PC-9 (cell line): Measurements from ENCODE around the gene C10orf53. TPM values are rescaled to one million over a fixed set of nuclear protein-coding genes. Genes with fewer than 3 reads are reported as not detected.

Experiments
- BruUV-seq: library from RNA; stranded (reverse); fragments of 400-500 nt; replicated peaks from 2 replicates; lab custom pipeline; 2021; lab: Mats Ljungman, UMichigan
- CTCF ChIA-PET: fragments of 300-600 bp; sonication (Branson Sonifier 250); formaldehyde crosslinking; loops from one replicate; lab custom pipeline; 2022; ENCODE audit warnings: antibody characterized with exemption; lab: Charles Lee
- POLR2A ChIA-PET: fragments of 300-600 bp; sonication (Branson Sonifier 250); formaldehyde crosslinking; loops from one replicate; lab custom pipeline; 2022; ENCODE audit warnings: antibody characterized with exemption; ENCODE audit not compliant: unreplicated experiment; lab: Charles Lee
- DNase-seq, 2 experiments: peaks; one replicate each; pipeline versions ENCODE4 v3.0.0 to v3.0.0-alpha.2; 2015 to 2022; ENCODE audit warnings: mixed read lengths in 1 of 2
- H2AFZ ChIP-seq: fragments of 200-600 bp; sonication (generic); 2 replicates; pipeline ENCODE4 v1.8.1; 2017; ENCODE audit warnings: antibody characterized with exemption
- H3F3A ChIP-seq: fragments of 200-600 bp; sonication (generic); 2 replicates; pipeline ENCODE4 v1.8.1; 2017; ENCODE audit warnings: antibody characterized with exemption, mild to moderate bottlenecking, low read depth; ENCODE audit not compliant: insufficient read depth
- H3K27ac ChIP-seq: fragments of 200-600 bp; sonication (generic); 2 replicates; pipeline ENCODE4 v1.6.1; 2016; ENCODE audit warnings: mixed run types
- H3K27me3 ChIP-seq: fragments of 200-600 bp; sonication (generic); 2 replicates; pipeline ENCODE4 v1.6.1; 2016; ENCODE audit warnings: low read depth, mixed run types; ENCODE audit not compliant: insufficient read depth
- H3K36me3 ChIP-seq: fragments of 200-600 bp; sonication (generic); 2 replicates; pipeline ENCODE4 v1.6.1; 2016; ENCODE audit warnings: low read depth, mixed run types
- H3K4me1 ChIP-seq: fragments of 200-600 bp; sonication (generic); replicated peaks from 2 replicates; pipeline ENCODE4 v1.6.1; 2016; ENCODE audit warnings: mixed run types; ENCODE audit not compliant: insufficient read depth
- H3K4me2 ChIP-seq: fragments of 200-600 bp; sonication (generic); 2 replicates; pipeline ENCODE4 v1.6.1; 2017; ENCODE audit warnings: mixed run types
- H3K4me3 ChIP-seq: fragments of 200-600 bp; sonication (generic); 2 replicates; pipeline ENCODE4 v1.6.1; 2016; ENCODE audit warnings: mixed run types
- H3K79me2 ChIP-seq: fragments of 200-600 bp; sonication (generic); 2 replicates; pipeline ENCODE4 v1.6.1; 2017; ENCODE audit warnings: low read depth, mixed run types
- H3K9me2 ChIP-seq: fragments of 200-600 bp; sonication (generic); 2 replicates; pipeline ENCODE4 v1.8.1; 2017; ENCODE audit warnings: mild to moderate bottlenecking; ENCODE audit not compliant: insufficient read depth
- H3K9me3 ChIP-seq: fragments of 200-600 bp; sonication (generic); 2 replicates; pipeline ENCODE4 v1.8.1; 2016; ENCODE audit warnings: low read depth; ENCODE audit not compliant: insufficient read depth
- H4K20me1 ChIP-seq: fragments of 200-600 bp; sonication (generic); 2 replicates; pipeline ENCODE4 v1.8.1; 2017; ENCODE audit not compliant: insufficient read depth
- CTCF ChIP-seq: fragments of 200-600 bp; sonication (generic); conservative IDR thresholded peaks from 2 replicates; pipeline ENCODE4 v1.6.1; 2017; ENCODE audit warnings: mixed run types, antibody characterized with exemption, mild to moderate bottlenecking, moderate library complexity
- EZH2 ChIP-seq: fragments of 200-600 bp; sonication (generic); IDR thresholded peaks from 2 replicates; pipeline ENCODE4 v1.8.0; 2017; ENCODE audit warnings: antibody characterized with exemption, low read depth
- intact Hi-C: fragments of 100-400 bp; cut with micrococcal nuclease; formaldehyde crosslinking; loops from one replicate; pipeline ENCODE4 v1.10.0; 2022; ENCODE audit not compliant: unreplicated experiment
- total RNA-seq: library from RNA; stranded (reverse); gene quantifications from 2 replicates; pipeline ENCODE4 v1.2.3, GENCODE V29; 2021

Gene C10orf53
- total RNA-seq, 1 experiment from 2014 or later, result not detected

DNA sequence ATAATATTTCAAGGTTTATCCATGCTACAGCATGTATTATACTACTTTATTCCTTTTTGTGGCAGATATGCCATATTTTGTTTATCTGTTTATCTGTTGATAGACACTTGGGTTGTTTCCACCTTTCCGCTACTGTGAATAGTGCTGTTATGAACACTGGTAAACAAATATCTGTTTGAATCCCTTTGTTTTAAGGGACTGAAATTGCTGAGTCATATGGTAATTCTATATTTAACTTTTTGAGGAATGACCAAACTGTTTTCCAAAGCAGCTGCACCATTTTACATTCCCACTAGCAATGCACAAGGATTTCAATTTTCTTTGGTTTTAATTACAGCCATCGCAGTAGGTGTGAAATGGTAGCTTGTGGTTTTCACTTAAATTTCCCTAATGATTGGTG lies 3.4 kb downstream of the C10orf53 start:
- intact Hi-C loops, result no loop called here
- Histone ChIP-seq H3F3A (no peaks in the 10 kb centered on the region), H3K27me3 (peaks cover 22% of the 10 kb centered on the region), H3K4me2 (no peak overlapping the region), H3K9me2 (no peaks in the 10 kb centered on the region), H3K79me2 (no peaks in the 10 kb centered on the region), H3K36me3 (no peaks in the 10 kb centered on the region), H2AFZ (no peak overlapping the region), H3K4me1 (no peaks in the 10 kb centered on the region), H4K20me1 (no peaks in the 10 kb centered on the region), H3K4me3 (no peak overlapping the region), H3K9me3 (peaks cover 19% of the 10 kb centered on the region), H3K27ac (no peak overlapping the region)
- no TSS peak for BruUV-seq
- TF ChIP-seq EZH2 (no peak), CTCF (no peak)
- DNase-seq, result no peak
- POLR2A ChIA-PET, result no interaction called here
- CTCF ChIA-PET, result no interaction called here

GRCh38 chr10:49686651-49687050 lies 7.2 kb downstream of the C10orf53 start:
- H3K9me3 ChIP-seq, result peaks cover 19% of the 10 kb centered on the region
- H3F3A ChIP-seq, result no peaks in the 10 kb centered on the region
- no peak overlapping the region for H3K27ac ChIP-seq
- H4K20me1 ChIP-seq, result no peaks in the 10 kb centered on the region
- ChIA-PET POLR2A (no interaction called here), CTCF (no interaction called here)
- H3K79me2 ChIP-seq, result no peaks in the 10 kb centered on the region
- H2AFZ ChIP-seq, result no peak overlapping the region
- TF ChIP-seq EZH2, result no peak
- TF ChIP-seq CTCF, result no peak
- H3K4me1 ChIP-seq, result no peaks in the 10 kb centered on the region
- intact Hi-C loops, result no loop called here
- no peak for DNase-seq
- H3K36me3 ChIP-seq, result no peaks in the 10 kb centered on the region
- peaks cover 13% of the 10 kb centered on the region; the same call in 1 of the 2 replicates for H3K27me3 ChIP-seq
- no peaks in the 10 kb centered on the region for H3K9me2 ChIP-seq
- H3K4me2 ChIP-seq, result no peak overlapping the region
- H3K4me3 ChIP-seq, result no peak overlapping the region
- no TSS peak for BruUV-seq

- DNase-seq, result no peak
- POLR2A ChIA-PET, result no interaction called here
- Histone ChIP-seq H3K4me1 (no peaks in the 10 kb centered on the region), H3K79me2 (no peaks in the 10 kb centered on the region), H4K20me1 (no peaks in the 10 kb centered on the region), H3K27ac (no peak overlapping the region), H3F3A (no peaks in the 10 kb centered on the region), H3K4me3 (no peak overlapping the region), H3K4me2 (no peak overlapping the region), H3K27me3 (peaks cover 3% of the 10 kb centered on the region; the same call in 1 of the 2 replicates), H3K9me2 (no peaks in the 10 kb centered on the region), H2AFZ (no peak overlapping the region), H3K9me3 (peaks cover 19% of the 10 kb centered on the region), H3K36me3 (no peaks in the 10 kb centered on the region)
- CTCF ChIA-PET, result no interaction called here
- intact Hi-C loops, result no loop called here
- no peak for TF ChIP-seq EZH2
- TF ChIP-seq CTCF, result no peak
- BruUV-seq, result no TSS peak
Measured at GRCh38 chr10:49688261-49688846, 8.9 kb downstream of the C10orf53 start.
